HG02840 (cell line): ENCODE results near the gene BCAN.

Experiments
- ATAC-seq: cut with Tn5 transposase; IDR thresholded peaks from one replicate; pipeline ENCODE4 v1.9.1; 2021; ENCODE audit warnings: mild to moderate bottlenecking, moderate library complexity, moderate number of reproducible peaks; ENCODE audit not compliant: unreplicated experiment, low FRiP score

Gene BCAN

DNA sequence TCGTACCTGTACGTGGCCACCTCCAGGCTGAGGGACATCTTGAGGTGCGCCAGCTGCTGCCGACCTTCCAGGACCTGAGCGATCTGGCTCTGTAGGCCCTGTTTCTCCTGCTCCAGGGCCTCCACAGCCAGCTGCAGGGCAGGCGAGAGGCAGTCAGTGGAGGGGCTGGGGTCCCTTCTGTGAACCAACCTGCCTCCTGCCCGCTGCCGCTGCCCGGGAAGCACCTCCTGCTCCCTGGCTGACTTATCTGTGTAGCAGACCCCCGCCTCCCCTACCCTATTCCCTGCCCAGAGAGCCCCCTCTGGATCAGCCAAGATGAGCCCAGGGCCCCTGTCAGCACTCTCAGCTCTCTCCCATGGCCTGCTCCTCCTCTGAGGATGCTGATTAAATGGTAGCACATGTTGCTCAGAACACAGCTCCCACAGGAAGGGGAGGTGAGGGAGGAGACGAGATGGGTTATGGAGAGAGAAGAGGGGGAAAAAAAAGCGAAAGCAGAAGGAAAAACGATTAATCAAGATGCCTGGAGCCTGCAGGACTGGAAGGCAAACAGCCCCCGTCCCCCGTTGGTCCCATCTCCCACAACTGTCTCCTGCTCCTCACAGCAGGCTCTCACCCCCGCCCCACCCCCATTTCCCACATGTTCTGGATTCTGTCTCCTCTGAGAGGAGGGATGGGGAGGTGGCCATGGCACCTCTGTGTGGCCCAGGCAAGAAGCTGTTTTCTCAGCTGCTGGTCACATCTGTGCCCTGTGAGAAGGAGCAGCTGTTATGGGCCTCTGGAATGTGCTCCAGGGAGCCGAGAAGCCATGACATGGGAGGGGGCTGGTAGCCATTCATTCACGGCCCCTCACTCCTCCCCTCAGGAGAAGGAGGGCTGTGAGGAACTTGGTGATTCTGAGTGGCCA is 33.5 kb downstream of the BCAN start:
- ATAC-seq = no peak

DNA sequence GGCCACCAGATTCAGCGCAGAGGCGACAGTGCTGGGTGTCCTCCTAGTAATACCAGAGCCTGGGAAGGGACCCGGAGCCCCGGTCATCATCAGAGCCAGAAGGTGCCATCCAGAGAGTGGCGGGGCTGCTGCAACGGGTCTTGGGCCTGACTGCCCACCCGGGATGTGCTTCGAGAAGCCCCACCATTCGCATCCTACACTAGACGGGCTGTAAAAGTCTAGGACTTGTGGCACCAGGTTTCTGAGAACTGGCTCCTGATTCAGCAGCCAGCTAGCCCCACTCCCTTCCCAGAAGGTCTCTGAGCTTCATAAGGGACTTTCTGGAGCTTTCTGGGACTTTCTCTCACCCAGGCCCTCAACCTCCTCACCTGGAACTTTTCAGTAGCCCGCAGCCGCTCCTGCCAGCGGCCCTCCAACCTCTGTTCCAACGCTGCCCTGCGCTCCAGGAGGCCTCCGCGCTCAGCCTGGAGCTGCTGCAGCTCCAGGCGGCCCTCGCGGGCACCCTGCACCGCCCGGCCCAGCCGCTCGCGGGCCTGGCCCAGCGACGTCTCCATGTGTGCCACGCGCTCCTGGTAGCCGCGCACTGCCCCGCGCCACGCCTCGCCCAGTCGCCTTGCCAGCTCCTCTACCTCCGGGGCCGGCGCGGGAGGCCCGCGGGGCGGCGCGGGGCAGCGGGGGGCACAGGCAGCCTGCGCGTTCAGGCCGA is 34.4 kb downstream of the BCAN start:
- ATAC-seq = no peak

DNA sequence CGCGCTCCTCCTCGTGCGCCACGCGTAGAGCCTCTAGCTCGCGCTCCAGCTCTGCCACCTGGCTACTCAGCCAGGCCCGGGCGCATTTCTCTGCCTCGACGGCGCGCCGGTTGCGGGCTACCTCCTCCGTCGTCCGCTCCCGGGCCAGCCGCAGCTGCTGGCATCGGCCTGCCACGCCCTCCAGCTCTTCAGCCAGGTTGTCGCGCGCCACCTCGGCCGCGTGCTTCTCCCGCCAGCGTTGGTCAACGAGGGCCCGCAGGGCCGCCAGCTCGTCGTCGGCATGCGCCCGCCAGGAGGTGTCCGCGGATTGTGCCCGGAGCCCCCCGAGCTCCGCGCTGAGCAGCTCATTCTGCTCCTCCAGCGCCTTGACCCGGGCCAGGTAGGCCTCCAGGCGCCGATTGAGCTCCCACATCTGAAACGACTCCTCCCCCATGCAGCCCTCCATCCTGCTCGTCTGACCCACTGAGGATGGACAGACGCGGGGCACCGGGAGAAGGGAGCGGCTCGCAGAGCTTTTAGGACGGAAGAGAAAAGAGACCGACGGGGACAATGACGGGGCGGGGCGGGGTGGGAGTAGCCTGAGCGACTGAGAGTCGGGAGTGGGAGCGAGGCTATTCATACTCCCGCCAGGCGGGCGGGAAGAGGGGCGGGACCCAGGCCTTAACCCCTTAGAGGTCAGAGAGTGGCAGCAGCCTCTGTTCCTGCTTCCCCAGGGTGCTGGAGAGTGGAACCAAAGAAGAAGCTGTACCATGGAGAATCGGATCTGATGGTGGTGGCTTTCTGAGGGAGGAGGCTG is 35.1 kb downstream of the BCAN start, which contains the start of gene NES:
TSS of gene NES (minus strand) at position 588 of the 796 bp plus-strand sequence. CDS start at position 445, 143 bp downstream.
- ATAC-seq = no peak

DNA sequence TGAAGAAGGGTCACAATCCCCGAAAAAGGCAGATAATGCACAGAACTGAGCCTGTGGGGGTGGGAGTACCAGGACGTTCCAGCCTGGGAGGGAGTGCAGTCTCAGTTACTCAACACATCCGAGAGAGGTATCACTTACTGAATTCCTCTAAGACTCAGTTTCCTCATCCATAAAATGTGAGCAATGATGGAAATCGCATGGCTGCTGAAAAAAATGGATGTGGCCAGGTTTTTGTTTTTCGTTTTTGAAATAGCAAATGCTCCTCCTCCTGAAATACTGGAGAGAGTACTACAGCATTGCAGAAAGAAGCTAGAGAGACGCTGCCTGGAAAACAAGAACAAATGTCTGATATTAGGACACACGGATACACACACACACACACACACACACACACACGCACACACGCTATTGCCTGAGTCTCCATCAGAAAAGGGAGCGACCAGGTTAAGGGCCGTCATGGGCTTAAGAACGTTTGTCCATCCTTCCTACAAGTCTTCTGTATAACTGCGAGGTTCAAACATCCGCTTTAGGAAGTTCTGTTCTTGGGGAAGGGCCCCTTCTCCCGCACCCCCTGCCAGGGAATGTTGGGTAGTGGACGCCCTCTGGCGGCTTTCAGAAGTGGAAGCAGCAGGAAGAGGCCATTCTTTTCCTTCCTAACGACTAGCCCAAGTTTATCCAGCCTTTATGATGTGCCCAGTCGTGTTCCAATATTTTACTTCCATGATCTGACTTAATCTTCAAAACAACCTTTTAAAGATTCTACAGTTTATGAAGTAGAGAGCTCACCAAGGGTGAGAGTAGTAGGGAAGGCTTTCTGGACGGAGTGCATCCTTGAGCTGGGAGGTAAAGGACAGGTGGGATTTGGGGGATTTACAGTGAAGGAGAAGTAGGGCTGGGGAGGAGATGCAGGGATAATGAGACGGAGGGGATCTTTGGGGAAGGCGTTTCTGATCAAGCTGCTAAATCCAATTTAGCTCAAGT is 36.0 kb downstream of the BCAN start:
- ATAC-seq = no peak

DNA sequence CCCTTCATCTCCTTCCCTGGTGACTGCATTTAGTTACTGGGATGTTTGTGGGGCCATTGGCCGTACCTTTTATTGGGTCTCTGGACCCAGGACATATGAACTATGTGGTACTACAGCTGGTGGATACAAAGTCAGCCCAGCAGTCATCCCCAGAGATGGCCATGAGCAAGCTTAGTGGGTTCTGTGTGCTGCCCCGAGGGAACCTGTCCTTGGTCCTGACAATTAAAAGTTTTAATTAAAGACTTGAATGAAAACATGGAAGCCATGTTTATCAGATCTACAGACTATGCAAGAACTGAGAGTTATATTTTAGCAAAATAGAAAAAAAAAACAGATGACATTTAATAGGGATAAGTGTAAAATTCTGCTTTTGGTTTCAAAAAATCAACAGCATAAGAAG is 38.1 kb downstream of the BCAN start:
- ATAC-seq = no peak

DNA sequence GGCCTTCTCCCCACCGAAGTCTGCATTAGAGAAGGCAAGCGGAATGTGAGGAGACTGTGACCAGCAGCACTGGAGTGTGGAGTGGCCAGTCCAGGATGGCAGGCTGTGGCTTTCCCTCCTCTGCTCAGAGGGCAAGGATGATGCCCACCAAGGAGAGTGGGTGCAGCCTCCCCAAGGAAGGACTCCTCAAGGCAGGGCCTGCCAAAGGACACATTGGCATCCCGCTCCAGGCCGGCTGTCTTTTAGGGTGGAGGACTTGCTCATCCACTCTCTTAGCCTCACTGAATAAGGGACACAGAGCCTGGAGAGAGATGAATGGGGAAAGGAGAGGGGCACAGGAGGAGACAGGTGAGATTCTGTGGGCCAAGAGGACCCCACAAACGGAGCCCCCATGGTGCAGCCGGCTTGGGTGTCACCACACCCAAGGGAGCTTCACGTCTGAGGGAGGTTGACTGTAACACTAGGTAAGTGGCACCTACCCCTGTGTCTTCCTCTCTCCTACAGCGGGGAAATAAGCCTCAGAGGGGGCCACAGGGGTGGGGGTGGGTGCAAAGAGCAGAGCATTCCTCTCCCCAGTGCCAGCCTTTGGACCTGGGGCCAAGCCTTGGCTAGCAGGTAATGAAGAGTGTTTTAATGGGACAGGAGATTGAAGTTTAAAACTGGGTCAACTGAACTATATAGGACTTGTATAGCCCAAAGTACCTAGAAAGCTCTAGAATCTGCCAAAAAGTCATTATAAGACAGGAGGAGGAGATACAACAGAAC is 39.5 kb downstream of the BCAN start:
- no peak for ATAC-seq

DNA sequence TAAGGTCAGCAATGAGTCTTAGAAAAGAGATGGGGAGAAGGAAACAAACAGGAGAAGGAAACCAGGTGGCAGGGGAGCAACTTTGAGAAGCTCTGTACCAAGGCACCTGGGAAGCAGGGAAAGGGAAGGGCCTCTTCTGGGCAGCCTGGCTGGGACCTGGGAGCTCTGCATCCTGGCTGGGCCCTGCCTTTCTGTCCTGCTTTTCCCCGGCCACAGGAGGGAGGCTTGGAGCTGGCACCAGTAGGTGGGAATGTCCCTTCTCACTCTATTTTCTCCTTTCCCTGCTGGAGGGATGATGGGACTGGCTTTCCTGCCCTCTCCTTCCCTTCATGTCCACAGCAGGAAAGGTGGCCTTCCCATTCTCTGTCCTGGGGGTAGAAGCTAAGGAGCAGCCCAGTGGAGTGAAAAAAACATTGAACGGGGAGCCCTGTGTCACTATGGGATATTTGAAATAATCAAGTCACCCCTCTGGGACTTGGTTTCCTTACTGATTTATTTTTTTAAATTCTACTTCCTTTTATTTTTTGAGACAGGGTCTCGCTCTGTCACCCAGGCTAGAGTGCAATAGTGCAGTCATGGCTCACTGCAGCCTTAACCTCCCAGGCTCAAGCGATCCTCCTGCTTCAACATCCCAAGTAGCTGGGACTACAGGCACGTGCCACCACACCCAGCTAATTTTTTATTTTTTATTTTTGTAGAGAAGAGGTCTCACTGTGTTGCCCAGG is 40.4 kb downstream of the BCAN start:
- no peak for ATAC-seq

DNA sequence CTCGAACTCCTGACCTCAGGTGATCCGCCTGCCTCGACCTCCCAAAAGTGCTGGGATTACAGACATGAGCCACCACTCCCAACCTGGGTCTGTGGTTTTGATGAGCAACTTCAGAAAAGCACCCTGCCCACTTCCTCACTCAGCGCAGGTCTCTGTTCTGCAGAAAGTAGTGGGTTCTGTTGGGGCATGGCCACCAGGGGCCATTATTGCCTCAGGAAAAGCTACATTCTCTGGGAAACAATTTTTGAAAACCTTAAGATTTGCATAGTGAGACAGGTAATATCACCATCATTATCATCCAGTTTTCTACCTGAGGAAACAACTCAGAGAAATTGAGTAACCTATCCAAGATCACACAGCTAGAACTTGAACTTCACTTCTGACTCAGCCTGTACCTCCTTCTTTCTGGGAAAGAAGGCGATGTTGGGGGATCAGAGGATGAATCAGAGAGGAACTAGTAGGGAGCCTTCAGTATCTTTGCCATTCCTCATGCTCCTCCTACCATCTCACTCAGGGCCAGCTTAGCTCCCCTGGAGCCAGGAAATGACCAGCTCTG is 42.4 kb downstream of the BCAN start:
- no peak for ATAC-seq

DNA sequence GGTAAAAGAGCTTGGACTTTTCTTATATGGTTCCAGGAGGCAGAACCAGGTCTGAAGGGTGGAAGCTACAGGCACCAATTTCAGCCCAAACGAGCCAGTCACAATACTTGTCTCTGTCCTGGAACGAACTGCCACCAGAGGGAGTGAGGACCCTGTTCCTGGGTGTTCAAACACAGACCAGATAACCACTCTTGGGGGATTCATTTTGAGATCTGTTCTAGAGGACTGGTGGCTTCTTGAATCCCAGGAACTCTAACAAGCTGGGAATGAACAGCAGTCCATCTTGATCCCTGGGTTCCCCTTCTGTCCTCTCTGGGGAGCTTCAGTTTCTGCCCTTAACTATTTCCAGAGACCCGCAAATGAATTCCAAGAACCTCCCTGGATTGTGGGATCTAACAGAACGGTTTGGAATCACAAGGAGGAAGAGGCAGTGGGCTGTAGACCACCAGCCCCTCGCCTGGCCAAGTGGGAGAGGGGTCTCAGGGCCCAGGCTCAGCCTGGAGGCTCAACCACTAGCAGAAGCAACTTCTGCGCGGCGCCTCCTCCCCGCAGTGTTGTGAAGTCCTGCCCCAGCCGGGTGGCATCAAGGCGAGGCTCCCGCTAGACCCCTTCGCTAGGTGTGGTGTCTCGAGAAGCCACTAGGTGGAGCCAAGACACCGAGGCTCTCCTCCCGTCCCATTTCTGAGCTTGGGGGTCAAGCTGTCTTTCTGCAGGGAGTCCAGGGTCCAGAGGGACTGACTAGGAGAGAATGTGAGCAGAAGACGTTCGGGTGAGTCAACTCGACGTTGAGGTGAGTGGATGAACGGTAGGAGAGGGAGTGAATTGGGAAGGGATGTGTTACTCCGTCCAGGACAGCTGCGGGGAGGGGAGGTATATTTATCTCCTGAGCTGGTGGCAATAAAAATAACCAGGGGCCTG is 47.4 kb downstream of the BCAN start:
- ATAC-seq = no peak

DNA sequence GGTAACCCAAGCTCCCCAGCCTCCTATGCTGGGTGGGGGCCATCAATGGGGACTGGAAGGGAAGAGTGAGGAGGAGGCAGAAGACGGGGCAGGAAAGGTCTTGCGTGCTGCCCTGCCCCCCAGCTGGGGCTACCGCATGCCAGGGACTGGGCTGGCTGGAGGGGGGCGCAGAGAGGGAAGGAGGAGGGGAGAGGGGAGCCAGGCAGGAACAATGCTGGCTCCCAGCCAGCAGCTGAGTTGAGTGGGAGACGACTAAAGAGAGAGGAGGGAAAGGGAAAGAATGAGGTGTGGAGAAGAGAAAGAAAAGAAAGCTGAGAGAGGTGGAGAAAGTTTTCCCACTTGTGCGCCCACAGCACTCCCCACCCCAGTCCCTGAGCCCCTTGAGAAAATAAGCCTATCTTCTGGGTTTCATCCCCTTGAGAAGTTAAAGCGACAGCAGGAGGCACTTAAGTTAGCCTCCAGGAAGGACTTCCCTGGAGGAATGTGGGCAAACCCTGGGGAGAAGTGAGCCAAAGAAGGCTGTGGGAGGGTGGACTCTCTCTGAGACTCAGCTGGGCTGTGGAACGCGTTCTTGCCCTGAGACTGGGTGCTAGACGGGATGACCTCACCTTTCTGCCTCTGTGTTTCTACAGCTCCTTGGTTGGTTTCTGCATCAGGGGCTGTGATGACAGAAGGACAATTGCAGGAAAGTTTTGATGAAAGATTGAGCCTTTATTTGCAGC is 48.2 kb downstream of the BCAN start:
- ATAC-seq = no peak

DNA sequence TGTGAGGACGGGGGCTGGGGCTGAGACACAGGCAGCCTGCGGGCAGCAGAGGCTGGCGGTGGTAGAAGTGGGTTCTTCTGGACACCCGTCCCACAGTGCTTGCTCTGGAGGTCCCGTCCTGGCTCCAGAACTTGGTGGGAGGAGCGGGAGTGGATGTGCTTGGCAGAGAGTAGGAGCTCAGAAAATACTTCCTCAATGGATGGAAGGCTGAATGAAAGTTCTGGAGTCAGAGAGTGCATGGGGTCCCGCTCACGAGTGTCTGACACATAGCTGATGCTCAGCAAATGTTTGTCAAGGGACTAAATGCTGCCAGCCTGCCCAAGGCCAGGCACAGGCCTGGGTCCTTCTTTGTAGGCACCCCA is 48.7 kb downstream of the BCAN start:
- ATAC-seq = no peak

DNA sequence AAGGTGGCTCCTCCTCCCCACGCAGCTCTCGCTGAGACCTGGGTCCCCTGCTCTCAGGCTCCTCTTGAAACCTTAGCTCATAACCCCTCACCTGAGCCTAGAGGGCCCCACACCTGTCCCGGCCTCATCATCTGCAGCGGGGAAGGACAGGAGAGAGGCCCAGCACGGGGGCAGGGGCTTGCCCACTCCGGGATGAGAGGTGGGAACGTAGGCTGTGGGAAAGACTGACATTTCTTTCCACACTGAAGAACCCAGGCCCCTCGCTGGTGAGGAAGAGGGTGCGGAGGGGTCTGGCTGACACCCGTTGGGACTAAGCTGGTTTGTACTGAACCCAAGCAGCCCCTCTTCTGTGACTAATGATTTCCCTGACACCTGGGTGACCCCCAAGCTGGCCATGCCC is 49.3 kb downstream of the BCAN start:
- ATAC-seq = no peak

DNA sequence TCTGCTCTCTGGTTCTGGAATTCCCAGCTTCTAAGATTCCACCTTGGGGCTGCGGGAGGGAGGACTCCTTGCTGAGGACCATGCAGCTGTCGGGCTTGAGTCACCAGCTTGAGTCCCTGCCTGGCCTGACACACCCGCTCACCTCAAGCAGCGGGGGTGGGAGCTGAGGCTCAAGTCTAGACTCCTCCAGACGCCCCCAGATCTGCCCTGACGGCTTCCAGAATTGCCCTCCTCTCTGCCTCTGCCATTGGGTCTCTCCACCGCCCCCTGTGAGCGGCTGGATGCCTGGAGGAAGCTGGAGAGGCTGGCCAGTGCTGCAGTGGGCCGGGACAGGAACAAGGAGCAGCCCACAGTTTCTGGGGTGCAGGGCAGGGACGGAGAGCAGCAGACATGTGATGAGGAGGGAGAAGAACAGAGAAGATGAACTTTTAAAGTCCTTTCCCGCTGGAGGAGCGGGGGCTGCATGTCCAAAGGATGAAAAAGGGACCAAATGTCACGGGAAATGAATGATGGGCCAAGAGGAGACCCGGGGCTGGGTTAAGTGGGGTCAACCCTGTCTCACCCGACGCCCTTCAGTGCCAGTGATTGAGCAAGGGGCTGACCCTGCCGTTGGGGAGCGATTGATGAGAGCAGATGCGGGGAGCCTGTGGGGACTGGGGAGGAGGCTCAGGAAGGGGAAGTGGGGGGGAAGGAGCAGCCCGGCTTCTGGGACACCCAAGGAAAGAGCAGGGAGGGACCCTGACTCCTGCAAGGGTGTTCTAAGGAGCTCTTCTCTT is 49.9 kb downstream of the BCAN start:
- ATAC-seq = no peak

DNA sequence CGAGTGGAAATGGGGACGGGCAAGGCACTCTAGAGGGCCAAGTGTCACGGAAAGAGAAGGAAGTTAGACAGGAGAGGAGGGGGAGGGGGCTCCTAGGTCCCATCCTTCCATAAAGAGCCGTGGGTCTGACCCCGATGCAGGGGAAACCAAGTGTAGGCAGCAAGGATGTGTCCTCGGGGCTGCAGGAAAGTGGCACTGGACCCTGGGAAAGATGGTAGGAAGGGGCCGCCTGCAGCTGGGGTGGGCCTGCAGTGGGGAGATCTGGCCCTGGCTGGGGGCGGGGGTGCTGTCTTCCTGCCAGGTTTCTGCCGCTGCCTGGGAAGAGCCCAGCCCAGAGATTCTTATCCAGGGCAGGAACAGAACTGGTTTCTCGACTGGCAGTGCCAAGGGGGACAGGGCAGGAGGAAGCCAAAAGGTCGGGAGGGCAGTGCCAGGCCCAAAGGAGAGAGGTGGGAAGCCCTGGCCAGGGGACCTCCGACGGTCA is 50.6 kb downstream of the BCAN start:
- ATAC-seq = no peak
